Stimulated activated CD4-positive, alpha-beta T cell treated with anti-CD3 and anti-CD28 coated beads, Interleukin-1b, Interleukin-23, amount 100 ng/mL, for 4 hours (primary cell): ENCODE data around the gene OR9A2.

Source experiments
- DNase-seq, 2 donors: peaks; one replicate each; pipeline ENCODE4 v3.0.0-alpha.2; 2020; ENCODE audit warnings: low read depth in 2 of 2

Gene OR9A2

GRCh38 chr7:143027032-143027431 lies at the start of gene OR9A2:
OR9A2 (minus strand) TSS chr7:143027132; CDS start chr7:143027132, 0 bp downstream.
- no peak for DNase-seq

- DNase-seq: no peak
Measured at GRCh38 chr7:143074141-143074540, 47.2 kb upstream of the OR9A2 start.

- DNase-seq: no peak
Measured at GRCh38 chr7:143073556-143073955, 46.6 kb upstream of the OR9A2 start.

GRCh38 chr7:143069912-143070500 lies 43.1 kb upstream of the OR9A2 start:
- no peak for DNase-seq

- no peak for DNase-seq
Measured at GRCh38 chr7:143068446-143068845, 41.5 kb upstream of the OR9A2 start.

- DNase-seq: no peak
Measured at GRCh38 chr7:143063741-143064140, 36.8 kb upstream of the OR9A2 start.

- DNase-seq: no peak
Measured at GRCh38 chr7:143055754-143056153, 28.8 kb upstream of the OR9A2 start.

- no peak for DNase-seq
Measured at GRCh38 chr7:143054621-143055020, 27.7 kb upstream of the OR9A2 start.

- DNase-seq: no peak
Measured at GRCh38 chr7:143052041-143052440, 25.1 kb upstream of the OR9A2 start, which contains the start of gene OR6V1. OR6V1 (plus strand) TSS chr7:143052341; CDS start chr7:143052341, 0 bp downstream.

- no peak for DNase-seq
Measured at GRCh38 chr7:143050931-143051330, 24.0 kb upstream of the OR9A2 start.

- DNase-seq: no peak
Measured at GRCh38 chr7:143049362-143049761, 22.4 kb upstream of the OR9A2 start.

GRCh38 chr7:143048827-143049226 lies 21.9 kb upstream of the OR9A2 start:
- DNase-seq: no peak

- DNase-seq: no peak
Measured at GRCh38 chr7:143047326-143047725, 20.4 kb upstream of the OR9A2 start.

GRCh38 chr7:143046426-143046851 lies 19.5 kb upstream of the OR9A2 start:
- DNase-seq: no peak

- no peak for DNase-seq
Measured at GRCh38 chr7:143043391-143043790, 16.5 kb upstream of the OR9A2 start.

- no peak for DNase-seq
Measured at GRCh38 chr7:143042790-143043271, 15.9 kb upstream of the OR9A2 start.

GRCh38 chr7:143042159-143042789 lies 15.3 kb upstream of the OR9A2 start:
- DNase-seq: no peak

GRCh38 chr7:143041346-143041745 lies 14.4 kb upstream of the OR9A2 start:
- DNase-seq: no peak

- no peak for DNase-seq
Measured at GRCh38 chr7:143040209-143040715, 13.3 kb upstream of the OR9A2 start.

GRCh38 chr7:143038635-143039034 lies 11.7 kb upstream of the OR9A2 start:
- no peak for DNase-seq

- no peak for DNase-seq
Measured at GRCh38 chr7:143027683-143028082, 751 bp upstream of the OR9A2 start.

- no peak for DNase-seq
Measured at GRCh38 chr7:143025371-143025770, 1.6 kb downstream of the OR9A2 start.

GRCh38 chr7:143023047-143023446 lies 3.9 kb downstream of the OR9A2 start:
- no peak for DNase-seq
